SU-DHL-6 (cell line): Measurements from ENCODE around the gene PSMD3.

Experiments used
- EZH2phosphoT487 ChIP-seq: fragments of 200-600 bp; sonication (generic), shearing (Covaris generic); conservative IDR thresholded peaks from 2 replicates; pipeline ENCODE4 v1.6.1; 2018; ENCODE audit warnings: mild to moderate bottlenecking, antibody characterized with exemption, low read length, moderate library complexity, mixed read lengths
- TF ChIP-seq, protein P1 (sequence below): fragments of 200-600 bp; sonication (generic); IDR thresholded peaks from one replicate; pipeline ENCODE4 v1.5.1; 2017; ENCODE audit warnings: antibody characterized with exemption, mild to moderate bottlenecking, low read length, moderate library complexity; ENCODE audit not compliant: insufficient read depth, poor library complexity, severe bottlenecking

DNA sequence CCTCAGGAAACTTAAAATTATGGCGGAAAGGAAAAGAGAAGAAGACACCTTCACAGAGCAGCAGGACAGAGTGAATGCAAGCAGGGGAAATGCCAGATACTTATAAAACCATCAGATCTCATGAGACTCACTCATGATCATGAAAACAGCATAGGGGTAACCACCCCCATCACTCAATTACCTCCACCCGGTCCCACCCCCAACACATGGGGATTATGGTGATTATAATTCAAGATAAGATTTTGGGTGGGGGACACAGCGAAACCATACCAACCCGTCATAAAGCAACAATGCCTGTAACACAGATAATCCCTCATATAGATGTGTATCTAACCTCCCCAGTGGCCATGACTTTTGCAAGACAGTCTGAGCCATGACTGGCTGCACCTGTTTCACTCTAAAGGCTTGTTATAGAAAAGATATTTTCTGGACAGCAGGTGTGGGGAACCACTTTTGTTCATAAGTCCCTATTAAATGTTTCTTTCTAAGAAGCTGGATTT is 24.8 kb upstream of the PSMD3 start:
- TF ChIP-seq, protein P1, sequence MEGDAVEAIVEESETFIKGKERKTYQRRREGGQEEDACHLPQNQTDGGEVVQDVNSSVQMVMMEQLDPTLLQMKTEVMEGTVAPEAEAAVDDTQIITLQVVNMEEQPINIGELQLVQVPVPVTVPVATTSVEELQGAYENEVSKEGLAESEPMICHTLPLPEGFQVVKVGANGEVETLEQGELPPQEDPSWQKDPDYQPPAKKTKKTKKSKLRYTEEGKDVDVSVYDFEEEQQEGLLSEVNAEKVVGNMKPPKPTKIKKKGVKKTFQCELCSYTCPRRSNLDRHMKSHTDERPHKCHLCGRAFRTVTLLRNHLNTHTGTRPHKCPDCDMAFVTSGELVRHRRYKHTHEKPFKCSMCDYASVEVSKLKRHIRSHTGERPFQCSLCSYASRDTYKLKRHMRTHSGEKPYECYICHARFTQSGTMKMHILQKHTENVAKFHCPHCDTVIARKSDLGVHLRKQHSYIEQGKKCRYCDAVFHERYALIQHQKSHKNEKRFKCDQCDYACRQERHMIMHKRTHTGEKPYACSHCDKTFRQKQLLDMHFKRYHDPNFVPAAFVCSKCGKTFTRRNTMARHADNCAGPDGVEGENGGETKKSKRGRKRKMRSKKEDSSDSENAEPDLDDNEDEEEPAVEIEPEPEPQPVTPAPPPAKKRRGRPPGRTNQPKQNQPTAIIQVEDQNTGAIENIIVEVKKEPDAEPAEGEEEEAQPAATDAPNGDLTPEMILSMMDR = no peak
- no peak for TF ChIP-seq EZH2phosphoT487
